DND-41 (cell line): ENCODE measurements around the gene CBARP.

Experiments used
- CTCF ChIP-seq: IDR thresholded peaks from 2 replicates; pipeline ENCODE4 v1.5.1; 2012; ENCODE audit warnings: borderline replicate concordance, low read length, moderate library complexity, mild to moderate bottlenecking; ENCODE audit not compliant: poor library complexity, severe bottlenecking; ENCODE audit errors: extremely low read depth
- EZH2 ChIP-seq: IDR thresholded peaks from 3 replicates; pipeline ENCODE4 v1.6.1; 2012; ENCODE audit warnings: borderline replicate concordance, low read depth, mild to moderate bottlenecking, moderate library complexity, low read length, inconsistent platforms; ENCODE audit not compliant: severe bottlenecking

GRCh38 chr19:1269065-1269477, 31.3 kb upstream of the CBARP start, which contains the start of gene CIRBP:
- TF ChIP-seq CTCF (no peak), EZH2 (no peak)
